GM21367 (cell line): Measurements from ENCODE around the gene CNTN2.

Experiments used
- ATAC-seq: cut with Tn5 transposase; IDR thresholded peaks from one replicate; pipeline ENCODE4 v1.9.1; 2021; ENCODE audit not compliant: unreplicated experiment

Gene CNTN2

DNA sequence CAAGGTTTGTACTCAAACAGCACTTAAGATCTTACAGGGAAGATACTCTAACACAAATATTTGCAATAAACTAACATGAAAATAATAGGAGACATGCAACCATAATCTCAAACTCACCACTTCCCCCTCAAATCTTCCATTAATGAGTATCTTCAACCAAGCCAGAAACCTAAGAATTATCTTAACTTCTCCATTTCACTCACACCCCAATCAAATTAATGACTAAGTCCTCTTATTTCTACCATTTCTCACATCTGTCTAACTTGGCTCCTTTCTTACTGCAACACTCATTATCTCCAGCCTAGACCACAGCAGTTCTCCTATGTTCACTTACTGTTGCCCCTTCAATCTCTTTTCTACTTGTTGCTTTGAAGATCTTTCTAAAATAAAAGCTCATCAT is 68.3 kb downstream of the CNTN2 start:
- ATAC-seq, result no peak

DNA sequence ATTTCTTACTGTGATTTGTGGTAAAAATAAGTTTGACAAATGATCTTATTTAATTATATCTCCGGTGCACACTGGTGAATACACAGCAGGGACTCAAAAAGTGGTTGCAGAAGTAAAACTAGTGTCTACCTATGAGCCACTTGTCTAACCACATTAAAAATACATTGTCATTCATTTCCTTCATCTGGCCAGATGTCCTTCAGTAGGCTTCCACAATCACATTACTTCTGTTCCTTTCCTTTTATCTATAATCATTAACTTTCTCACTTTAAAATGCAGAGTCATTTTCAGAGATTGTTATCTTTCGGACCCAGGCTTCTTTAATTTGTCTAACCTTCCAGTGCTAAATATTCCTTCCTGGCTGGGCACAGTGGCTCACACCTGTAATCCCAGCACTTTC is 75.7 kb downstream of the CNTN2 start:
- ATAC-seq, result no peak

DNA sequence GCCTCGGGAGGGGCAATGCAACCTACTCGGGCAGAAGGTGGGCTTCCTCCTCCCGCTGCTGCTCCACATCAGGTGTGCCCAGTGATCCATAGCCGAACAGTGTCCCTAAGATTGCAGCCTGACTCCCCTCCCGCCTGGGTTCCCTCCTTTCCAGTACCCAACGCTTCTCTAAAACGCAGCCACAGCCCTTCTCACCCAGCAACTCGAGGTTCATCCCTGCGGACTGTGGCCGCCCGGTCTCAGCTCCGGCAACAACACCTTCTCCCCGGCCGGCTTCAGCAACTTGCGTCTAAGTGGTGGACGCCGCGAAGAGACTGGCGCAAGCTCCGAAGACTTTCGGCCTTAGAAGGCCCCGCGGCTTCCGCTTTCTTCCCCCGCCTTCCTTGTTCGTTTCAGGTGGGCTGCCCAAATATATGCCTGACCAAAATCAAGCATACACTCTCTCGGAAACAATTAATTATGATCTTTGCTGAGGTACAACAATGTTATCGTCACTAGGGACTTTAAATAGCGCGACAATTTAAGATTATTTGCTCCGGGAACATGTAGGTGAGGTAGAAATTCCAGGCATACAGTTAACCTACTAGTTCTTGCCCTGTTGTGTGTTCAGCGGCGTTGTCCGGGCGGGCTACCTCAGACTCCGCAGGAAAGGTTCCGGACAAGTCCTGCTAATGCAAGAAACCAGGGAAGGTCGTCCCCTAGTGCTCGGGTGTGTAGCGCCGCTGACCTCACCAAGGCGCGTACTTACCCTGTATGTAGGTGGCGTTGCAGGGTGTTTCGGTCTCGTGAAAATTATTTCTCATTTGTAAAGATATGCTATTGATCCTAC is 78.9 kb downstream of the CNTN2 start, which contains the start of gene RBBP5:
TSS of gene RBBP5 (minus strand) at position 319 of the 829 bp plus-strand sequence. CDS start at position 214, 105 bp downstream.
- ATAC-seq, result peak; percentile 90

DNA sequence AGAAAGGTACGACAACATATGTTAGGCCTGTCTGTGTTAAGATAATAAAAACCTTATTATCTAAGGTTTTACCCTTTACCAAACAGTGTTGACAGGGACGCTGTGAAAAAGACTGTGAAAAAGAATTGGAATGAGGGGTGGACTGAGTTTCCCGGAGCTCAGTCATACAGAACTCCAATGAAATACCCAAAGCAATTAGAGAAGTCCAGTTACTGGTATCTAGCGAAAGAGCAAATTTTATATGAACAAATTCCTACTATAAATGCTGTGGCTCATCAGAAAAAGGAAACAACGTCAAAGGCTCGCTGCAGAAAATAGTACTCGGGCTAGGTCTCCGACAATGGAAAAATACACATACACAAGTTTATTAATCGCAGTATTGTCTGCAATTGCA is 79.5 kb downstream of the CNTN2 start:
- ATAC-seq, result no peak

DNA sequence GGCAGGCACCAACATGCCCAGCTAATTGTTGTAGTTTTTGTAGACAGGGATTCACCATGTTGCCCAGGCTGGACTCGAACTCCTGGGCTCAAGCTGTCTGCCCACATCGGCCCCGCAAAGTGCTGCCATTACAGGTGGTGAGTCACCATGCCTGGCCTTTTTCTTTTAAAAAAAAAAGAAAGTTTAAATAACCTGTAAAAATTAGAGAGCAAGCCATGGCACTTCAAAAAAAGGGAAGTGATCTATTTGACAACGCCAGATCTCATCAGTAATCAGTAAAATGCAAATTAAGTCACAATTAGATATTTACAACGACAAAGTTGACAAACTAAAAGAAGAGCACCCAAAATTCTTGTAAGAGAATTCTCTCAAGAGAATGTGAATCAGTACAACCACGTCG is 81.7 kb downstream of the CNTN2 start:
- no peak for ATAC-seq

DNA sequence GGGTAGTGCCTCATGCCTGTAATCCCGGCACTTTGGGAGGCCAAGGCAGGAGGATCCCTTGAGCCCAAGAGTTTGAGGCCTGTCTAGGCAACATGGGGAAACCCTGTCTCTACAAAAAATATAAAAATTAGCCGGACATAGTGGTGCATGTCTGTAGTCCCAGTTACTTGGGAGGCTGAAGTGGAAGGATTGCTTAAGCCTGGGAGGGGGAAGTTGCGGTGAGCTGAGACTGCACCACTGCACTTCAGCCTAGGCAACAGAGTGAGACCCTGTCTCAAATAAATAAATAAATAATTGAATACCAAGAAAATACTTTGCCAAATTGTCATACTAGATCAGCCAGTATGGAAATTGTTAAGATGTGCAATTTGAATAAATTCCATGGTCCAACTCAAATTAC is 84.6 kb downstream of the CNTN2 start:
- ATAC-seq, result no peak
